Activated CD8-positive, alpha-beta T cell treated with anti-CD3 and anti-CD28 coated beads, Interleukin-2, amount 10 ng/mL, durations not matched to agents 7 days and 5 days (primary cell): Measurements from ENCODE around the gene EFCAB7. TPM values are rescaled to one million over a fixed set of nuclear protein-coding genes. Genes with fewer than 3 reads are reported as not detected.

Source experiments
- ATAC-seq: fragments of 150-1000 bp; cut with Tn5 transposase; one replicate; pipeline ENCODE4 v1.10.0; 2021; ENCODE audit warnings: moderate library complexity
- CTCF ChIA-PET: fragments of 350-600 bp; sonication (Branson Sonifier 250); formaldehyde crosslinking; loops from one replicate; lab custom pipeline; 2021; ENCODE audit warnings: antibody characterized with exemption; lab: Charles Lee
- POLR2A ChIA-PET: fragments of 350-600 bp; sonication (Branson Sonifier 250); formaldehyde crosslinking; loops from one replicate; lab custom pipeline; 2021; ENCODE audit warnings: antibody characterized with exemption; lab: Charles Lee
- DNase-seq: peaks from one replicate; pipeline ENCODE4 v3.0.0-alpha.2; 2020
- H3K27ac Mint-ChIP-seq: one replicate; pipeline ENCODE4 v1.8.0; 2021; ENCODE audit warnings: mild to moderate bottlenecking, mixed read lengths
- H3K27me3 Mint-ChIP-seq: one replicate; pipeline ENCODE4 v1.8.0; 2021; ENCODE audit warnings: low read depth, mixed read lengths
- H3K36me3 Mint-ChIP-seq: one replicate; pipeline ENCODE4 v1.8.0; 2021; ENCODE audit warnings: low read depth, mixed read lengths
- H3K4me1 Mint-ChIP-seq: one replicate; pipeline ENCODE4 v1.8.0; 2021; ENCODE audit warnings: low read depth, mixed read lengths
- H3K4me3 Mint-ChIP-seq: one replicate; pipeline ENCODE4 v1.8.0; 2021; ENCODE audit warnings: mild to moderate bottlenecking, mixed read lengths
- H3K9me3 Mint-ChIP-seq: one replicate; pipeline ENCODE4 v1.8.0; 2022; ENCODE audit warnings: mixed read lengths; ENCODE audit not compliant: insufficient read depth
- total RNA-seq, 2 experiments: library from RNA; stranded (reverse); gene quantifications; one replicate each; pipeline ENCODE4 v1.2.3, GENCODE V29; 2021

EFCAB7 gene
- total RNA-seq, 2 experiments from 2014 or later = 7.7 to 9.5 TPM

GRCh38 chr1:63593303-63593885 is 70.1 kb downstream of the EFCAB7 start, which contains the start of gene PGM1:
Gene PGM1, plus strand, starts transcription at chr1:63593411. Its CDS starts 78 bp downstream, at chr1:63593489.
- POLR2A ChIA-PET = interaction anchor here (0.6 to 1.2 kb wide), 3 partner anchors 17 to 225 kb away, joined by 3 to 4 read pairs (median 4); partner anchors contain the start of gene ALG6
- CTCF ChIA-PET = interaction anchor here (1.1 kb wide), 2 partner anchors 17 to 33 kb away, joined by 3 read pairs; no protein-coding TSS in a partner anchor
- peak; percentile 83 for DNase-seq
- Mint-ChIP-seq H3K9me3 (no peaks in the 10 kb centered on the region), H3K4me1 (peaks cover 37% of the 10 kb centered on the region), H3K4me3 (peak within 1 kb of the TSS; percentile 98), H3K27ac (peak within 1 kb of the TSS; percentile 98), H3K36me3 (peaks cover 30% of the 10 kb centered on the region), H3K27me3 (no peaks in the 10 kb centered on the region)
- ATAC-seq = peak; percentile 85

- Mint-ChIP-seq H3K4me3 (peak overlapping the region; percentile 98), H3K4me1 (peaks cover 34% of the 10 kb centered on the region), H3K27me3 (no peaks in the 10 kb centered on the region), H3K36me3 (peaks cover 30% of the 10 kb centered on the region), H3K27ac (peak overlapping the region; percentile 98), H3K9me3 (no peaks in the 10 kb centered on the region)
- CTCF ChIA-PET = no interaction called here
- ATAC-seq (peak; percentile 73), DNase-seq (peak; percentile 86)
- POLR2A ChIA-PET = interaction anchor here (0.7 kb wide), 2 partner anchors 226 to 349 kb away, joined by 3 to 4 read pairs; partner anchors contain the start of gene ALG6
Observed at GRCh38 chr1:63593886-63594605, 70.7 kb downstream of the EFCAB7 start.

- no peak overlapping the region for H3K27ac Mint-ChIP-seq
- POLR2A ChIA-PET = no interaction called here
Observed at GRCh38 chr1:63595435-63595834, 72.1 kb downstream of the EFCAB7 start.

GRCh38 chr1:63599799-63600198 is 76.5 kb downstream of the EFCAB7 start:
- peaks cover 18% of the 10 kb centered on the region for H3K4me1 Mint-ChIP-seq
- peak; percentile 7 for DNase-seq
- ATAC-seq = no peak
- H3K4me3 Mint-ChIP-seq = no peak overlapping the region
- H3K9me3 Mint-ChIP-seq = no peaks in the 10 kb centered on the region
- H3K36me3 Mint-ChIP-seq = peaks cover 32% of the 10 kb centered on the region
- POLR2A ChIA-PET = no interaction called here
- H3K27me3 Mint-ChIP-seq = no peaks in the 10 kb centered on the region
- CTCF ChIA-PET = no interaction called here
- H3K27ac Mint-ChIP-seq = no peak overlapping the region

More at GRCh38 chr1:63595435-63595834, 72.1 kb downstream of the EFCAB7 start:
- Mint-ChIP-seq H3K4me3 (peak overlapping the region; percentile 30), H3K36me3 (peaks cover 32% of the 10 kb centered on the region), H3K27me3 (no peaks in the 10 kb centered on the region), H3K9me3 (no peaks in the 10 kb centered on the region), H3K4me1 (peaks cover 34% of the 10 kb centered on the region)
- ATAC-seq = no peak
- DNase-seq = no peak
- CTCF ChIA-PET = interaction anchor here (1.0 kb wide), 1 partner anchor 13 kb away, joined by 3 read pairs; no protein-coding TSS in a partner anchor

- peaks cover 16% of the 10 kb centered on the region for H3K4me1 Mint-ChIP-seq
- POLR2A ChIA-PET = no interaction called here
- DNase-seq (peak; percentile 7), ATAC-seq (no peak)
- CTCF ChIA-PET = no interaction called here
- no peak overlapping the region for H3K27ac Mint-ChIP-seq
- H3K9me3 Mint-ChIP-seq = no peaks in the 10 kb centered on the region
- peaks cover 31% of the 10 kb centered on the region for H3K36me3 Mint-ChIP-seq
- H3K27me3 Mint-ChIP-seq = no peaks in the 10 kb centered on the region
- H3K4me3 Mint-ChIP-seq = no peak overlapping the region
Observed at GRCh38 chr1:63600248-63600647, 76.9 kb downstream of the EFCAB7 start.

GRCh38 chr1:63601061-63601460 is 77.7 kb downstream of the EFCAB7 start:
- no peaks in the 10 kb centered on the region for H3K9me3 Mint-ChIP-seq
- no peaks in the 10 kb centered on the region for H3K27me3 Mint-ChIP-seq
- peaks cover 8% of the 10 kb centered on the region for H3K4me1 Mint-ChIP-seq
- ATAC-seq = no peak
- ChIA-PET CTCF (no interaction called here), POLR2A (no interaction called here)
- no peak overlapping the region for H3K27ac Mint-ChIP-seq
- H3K4me3 Mint-ChIP-seq = no peak overlapping the region
- DNase-seq = peak; percentile 2
- peaks cover 25% of the 10 kb centered on the region for H3K36me3 Mint-ChIP-seq

GRCh38 chr1:63601463-63601862 is 78.1 kb downstream of the EFCAB7 start:
- CTCF ChIA-PET = interaction anchor here (1.1 kb wide), 1 partner anchor 90 kb away, joined by 4 read pairs; no protein-coding TSS in a partner anchor
- POLR2A ChIA-PET = no interaction called here
- DNase-seq (peak; percentile 1), ATAC-seq (no peak)
- peaks cover 23% of the 10 kb centered on the region for H3K36me3 Mint-ChIP-seq
- H3K9me3 Mint-ChIP-seq = no peaks in the 10 kb centered on the region
- no peak overlapping the region for H3K4me3 Mint-ChIP-seq
- H3K27me3 Mint-ChIP-seq = no peaks in the 10 kb centered on the region
- no peak overlapping the region for H3K27ac Mint-ChIP-seq
- H3K4me1 Mint-ChIP-seq = peaks cover 7% of the 10 kb centered on the region

GRCh38 chr1:63601912-63602311 is 78.6 kb downstream of the EFCAB7 start:
- DNase-seq = no peak
- Mint-ChIP-seq H3K4me3 (no peak overlapping the region), H3K27ac (no peak overlapping the region), H3K9me3 (no peaks in the 10 kb centered on the region), H3K27me3 (no peaks in the 10 kb centered on the region), H3K4me1 (peaks cover 5% of the 10 kb centered on the region), H3K36me3 (peaks cover 20% of the 10 kb centered on the region)
- POLR2A ChIA-PET = no interaction called here
- CTCF ChIA-PET = interaction anchor here (1.1 kb wide), 1 partner anchor 90 kb away, joined by 4 read pairs; no protein-coding TSS in a partner anchor
- no peak for ATAC-seq

GRCh38 chr1:63602629-63603028 is 79.3 kb downstream of the EFCAB7 start:
- ATAC-seq (no peak), DNase-seq (no peak)
- Mint-ChIP-seq H3K36me3 (peaks cover 16% of the 10 kb centered on the region), H3K9me3 (no peaks in the 10 kb centered on the region), H3K27me3 (no peaks in the 10 kb centered on the region), H3K27ac (no peak overlapping the region), H3K4me1 (peaks cover 2% of the 10 kb centered on the region), H3K4me3 (no peak overlapping the region)
- ChIA-PET POLR2A (no interaction called here), CTCF (interaction anchor here (1.1 kb wide), 1 partner anchor 89 kb away, joined by 4 read pairs; no protein-coding TSS in a partner anchor)

GRCh38 chr1:63603810-63604209 is 80.5 kb downstream of the EFCAB7 start:
- H3K4me3 Mint-ChIP-seq = no peak overlapping the region
- POLR2A ChIA-PET = no interaction called here
- ATAC-seq = no peak

GRCh38 chr1:63607322-63607721 is 84.0 kb downstream of the EFCAB7 start:
- no peak overlapping the region for H3K4me3 Mint-ChIP-seq
- ATAC-seq (no peak), DNase-seq (no peak)
- peaks cover 10% of the 10 kb centered on the region for H3K4me1 Mint-ChIP-seq
- H3K9me3 Mint-ChIP-seq = no peaks in the 10 kb centered on the region
- peaks cover 13% of the 10 kb centered on the region for H3K36me3 Mint-ChIP-seq
- ChIA-PET POLR2A (no interaction called here), CTCF (no interaction called here)
- no peaks in the 10 kb centered on the region for H3K27me3 Mint-ChIP-seq
- no peak overlapping the region for H3K27ac Mint-ChIP-seq

More at GRCh38 chr1:63603810-63604209, 80.5 kb downstream of the EFCAB7 start:
- Mint-ChIP-seq H3K36me3 (peaks cover 16% of the 10 kb centered on the region), H3K9me3 (no peaks in the 10 kb centered on the region), H3K27ac (no peak overlapping the region), H3K27me3 (no peaks in the 10 kb centered on the region), H3K4me1 (peaks cover 2% of the 10 kb centered on the region)
- peak; percentile 2 for DNase-seq
- CTCF ChIA-PET = no interaction called here

GRCh38 chr1:63611231-63611630 is 87.9 kb downstream of the EFCAB7 start:
- Mint-ChIP-seq H3K36me3 (peaks cover 4% of the 10 kb centered on the region), H3K27me3 (no peaks in the 10 kb centered on the region), H3K4me3 (no peak overlapping the region), H3K4me1 (peaks cover 9% of the 10 kb centered on the region), H3K27ac (no peak overlapping the region), H3K9me3 (no peaks in the 10 kb centered on the region)
- POLR2A ChIA-PET = interaction anchor here (0.6 to 1.2 kb wide), 2 partner anchors 18 to 90 kb away, joined by 3 to 4 read pairs; partner anchors contain the start of gene PGM1
- ATAC-seq = no peak
- CTCF ChIA-PET = no interaction called here
- DNase-seq = no peak
